GM04503 (cell line): ENCODE results near the gene ELANE.
"Not testable (repeated sequence)": the region's sequence is repeated elsewhere in the genome, so short reads cannot be mapped to it uniquely, and the experiment has no call there.

Source experiments
- DNase-seq: peaks from one replicate; pipeline ENCODE4 v3.0.0-alpha.2; 2012; ENCODE audit warnings: low read depth

ELANE gene

DNA sequence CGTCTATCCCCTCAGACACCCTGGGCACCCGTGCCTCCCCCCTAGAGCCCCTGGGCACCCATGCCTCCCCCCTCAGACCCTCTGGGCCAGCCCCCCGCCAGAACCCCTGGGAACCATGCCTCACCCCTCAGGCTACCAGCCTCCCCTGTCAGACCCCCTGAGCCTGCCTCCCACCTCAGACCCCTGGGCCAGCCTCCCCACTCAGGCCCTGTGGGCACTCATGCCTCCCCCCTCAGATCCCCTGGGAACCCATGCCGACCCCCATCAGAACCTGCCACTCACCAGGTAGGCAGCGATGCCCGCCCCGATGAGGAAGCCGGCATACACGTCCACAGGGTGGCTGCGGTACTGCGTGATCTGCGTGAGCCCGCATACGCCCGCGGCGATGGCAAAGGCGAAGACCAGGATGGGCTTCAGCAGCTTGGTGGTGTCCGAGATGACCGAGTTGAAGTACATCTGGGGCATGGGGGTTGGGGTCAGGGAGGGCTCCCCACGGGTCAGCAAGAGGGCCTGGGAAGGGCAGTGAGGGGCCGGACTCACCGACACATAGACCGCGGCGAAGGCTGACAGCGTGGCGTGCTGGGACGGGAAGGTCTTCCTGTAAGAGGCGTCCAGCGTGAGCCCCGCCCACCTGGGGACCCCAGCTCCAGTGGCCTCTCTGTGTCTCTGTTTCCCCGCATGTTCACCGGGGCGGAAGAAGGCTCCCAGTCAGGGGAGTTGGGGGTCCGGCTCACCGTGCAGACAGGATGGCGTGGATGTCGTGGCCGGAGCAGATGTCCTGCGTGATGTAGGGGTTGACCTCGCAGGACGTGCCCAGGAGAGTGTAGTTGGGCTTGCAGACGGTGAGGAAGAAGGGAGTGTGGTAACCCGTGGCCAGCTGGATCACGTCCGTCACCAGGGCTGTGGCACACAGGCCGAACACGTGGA, 37.7 kb upstream of the ELANE start:
- DNase-seq, result no peak

DNA sequence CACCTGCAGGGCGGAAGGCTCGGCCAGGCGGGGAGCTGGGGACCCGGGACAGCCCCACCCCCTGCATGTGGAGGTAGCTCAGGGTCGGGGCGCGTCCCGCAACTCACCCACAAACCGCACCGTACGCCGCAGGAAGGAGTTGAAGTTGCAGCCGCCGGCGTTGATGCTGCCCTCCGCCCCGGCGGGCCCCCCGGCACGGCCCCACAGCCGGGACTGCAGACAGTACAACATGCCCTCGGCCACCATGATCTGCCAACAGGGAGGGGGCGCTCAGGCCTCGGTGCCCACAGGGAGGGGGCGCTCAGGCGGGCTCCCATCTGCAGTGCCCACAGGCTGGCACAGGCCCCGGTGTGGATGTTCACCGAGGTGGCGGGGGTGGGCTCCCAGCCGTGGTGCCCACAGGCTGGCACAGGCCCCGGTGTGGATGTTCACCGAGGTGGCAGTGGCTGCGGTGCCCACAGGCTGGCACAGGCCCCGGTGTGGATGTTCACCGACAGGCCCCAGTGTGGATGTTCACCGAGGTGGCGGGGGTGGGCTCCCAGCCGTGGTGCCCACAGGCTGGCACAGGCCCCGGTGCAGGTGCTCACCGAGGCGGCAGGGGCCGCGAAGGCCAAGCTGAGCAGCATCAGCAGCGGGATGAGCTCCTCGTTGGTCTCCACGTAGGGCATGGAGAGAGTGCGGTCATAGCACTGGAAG, 36.9 kb upstream of the ELANE start:
- no peak for DNase-seq

DNA sequence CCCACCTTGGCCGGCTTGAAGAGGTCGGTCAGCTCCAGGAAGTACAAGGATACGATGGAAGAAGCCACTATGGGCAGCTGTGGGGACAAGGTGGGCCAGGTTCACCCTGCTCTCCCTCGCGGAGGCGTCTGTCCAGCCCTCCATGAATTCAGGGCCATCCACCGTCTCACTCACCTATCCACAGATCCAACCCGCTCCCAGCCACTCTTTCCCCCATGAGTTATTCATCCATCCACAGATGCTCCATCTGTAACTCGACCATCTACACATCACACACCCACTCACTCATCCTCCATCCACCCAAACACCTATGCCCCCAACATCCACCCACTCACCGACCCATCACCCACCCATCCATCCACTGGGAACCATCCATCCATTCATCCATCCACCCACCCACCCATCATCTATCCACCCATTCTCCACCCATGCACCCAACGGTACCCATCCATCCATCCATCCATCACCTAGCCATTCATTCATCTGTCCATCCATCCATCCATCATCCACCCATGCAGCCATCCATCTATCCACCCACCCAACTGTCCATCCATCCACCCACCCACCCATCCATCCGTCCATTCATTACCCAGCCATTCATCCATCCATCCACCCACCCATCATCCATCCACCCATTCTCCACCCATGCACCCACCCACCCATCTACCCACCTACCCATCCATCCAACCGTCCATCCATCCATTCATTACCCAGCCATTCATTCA, 36.2 kb upstream of the ELANE start:
- DNase-seq, result no peak

DNA sequence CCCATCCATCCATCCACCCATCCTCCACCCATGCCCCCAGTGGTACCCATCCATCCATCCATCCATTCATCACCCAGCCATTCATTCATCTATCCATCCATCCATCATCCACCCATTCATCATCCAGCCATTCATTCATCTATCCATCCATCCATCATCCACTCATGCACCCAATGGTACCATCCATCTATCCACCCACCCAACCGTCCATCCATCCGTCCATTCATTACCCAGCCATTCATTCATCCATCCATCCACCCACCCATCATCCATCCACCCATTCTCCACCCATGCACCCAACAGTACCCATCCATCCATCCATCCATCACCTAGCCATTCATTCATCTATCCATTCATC, 35.6 kb upstream of the ELANE start:
- DNase-seq, result no peak

DNA sequence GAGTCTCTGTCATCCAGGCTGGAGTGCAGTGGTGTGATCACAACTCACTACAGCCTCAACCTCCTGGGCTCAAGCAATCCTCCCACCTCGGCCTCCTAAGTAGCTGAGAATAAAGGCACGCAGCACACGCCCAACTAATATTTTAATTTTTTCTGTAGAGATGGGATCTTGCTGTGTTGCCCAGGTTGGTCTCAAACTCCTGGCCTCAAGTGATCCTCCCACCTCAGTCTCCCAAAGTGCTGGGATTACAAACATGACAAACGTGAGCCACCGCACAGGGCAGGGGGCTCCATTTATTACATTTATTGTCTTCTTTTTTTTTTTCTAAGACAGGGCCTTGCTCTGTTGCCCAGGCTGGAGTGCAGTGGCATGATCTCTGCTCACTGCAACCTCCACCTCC, 31.9 kb upstream of the ELANE start:
- DNase-seq, result not testable (repeated sequence)

DNA sequence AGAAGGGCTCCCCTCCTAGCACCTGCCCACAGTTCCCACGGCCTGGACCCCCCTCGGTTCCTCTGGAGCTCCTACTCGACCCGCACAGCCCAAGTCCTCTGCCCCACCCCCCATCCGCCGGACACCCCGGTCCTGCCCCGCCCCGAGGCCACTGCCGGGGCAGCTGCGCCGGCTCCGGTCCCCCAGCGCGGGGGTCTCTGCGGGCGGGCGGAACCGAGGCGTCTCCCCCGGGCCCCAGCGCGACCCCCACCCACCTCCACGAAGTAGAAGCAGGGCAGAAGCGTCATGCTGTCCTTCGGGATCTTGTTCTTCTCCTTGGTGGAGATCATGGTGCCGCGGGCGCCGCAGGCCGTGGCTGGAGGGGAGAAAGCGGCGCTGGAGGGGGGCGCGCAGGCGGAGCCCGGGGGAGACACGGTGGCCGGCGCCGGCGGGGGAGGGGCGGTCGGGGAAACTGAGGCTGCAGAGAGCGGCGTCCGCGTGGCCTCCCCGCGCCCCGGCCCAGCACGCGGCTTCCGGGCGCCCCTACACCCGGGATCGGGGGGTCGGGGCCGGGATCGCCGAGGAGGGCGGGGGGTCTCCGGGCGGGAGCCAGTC, 30.8 kb upstream of the ELANE start:
- no peak for DNase-seq

DNA sequence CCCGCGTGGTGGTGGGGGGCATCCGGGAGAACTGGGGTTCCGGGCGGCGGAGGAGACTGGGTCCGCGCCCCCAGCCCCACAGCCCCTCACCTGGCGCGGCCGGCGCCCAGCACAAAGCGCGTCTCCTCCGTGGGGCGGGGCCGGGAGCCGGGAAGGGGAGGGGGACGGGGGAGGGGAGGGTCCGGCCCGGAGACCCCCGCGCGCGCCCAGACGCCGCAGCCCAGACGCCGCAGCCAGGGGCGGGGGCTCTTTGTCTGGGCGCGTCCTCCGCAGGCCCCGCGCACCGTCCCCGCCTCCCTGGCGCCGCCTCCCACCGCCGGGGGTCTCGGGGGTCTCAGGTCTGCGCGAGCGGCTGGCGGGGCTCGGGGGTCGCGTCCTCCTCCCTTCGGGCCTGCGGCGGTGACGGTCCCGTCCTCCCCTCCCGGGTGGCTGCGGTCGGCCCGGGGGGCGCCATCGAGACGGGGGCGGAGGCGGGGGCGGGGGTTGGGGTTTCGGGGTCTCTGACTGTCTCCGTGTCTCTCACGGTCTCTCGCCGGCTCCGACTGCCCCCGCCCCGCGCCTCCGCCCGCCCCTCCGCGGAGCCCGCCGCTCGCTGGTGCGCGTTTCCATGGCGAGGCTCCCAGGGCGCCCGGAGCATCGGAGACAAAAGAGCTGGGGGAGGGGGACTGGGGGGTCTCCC, 30.1 kb upstream of the ELANE start, which contains the start of gene PLPPR3:
Gene PLPPR3, minus strand, starts transcription at position 131 of the 679 bp plus-strand sequence. CDS start 396 bp downstream, outside the sequence.
- no peak for DNase-seq

DNA sequence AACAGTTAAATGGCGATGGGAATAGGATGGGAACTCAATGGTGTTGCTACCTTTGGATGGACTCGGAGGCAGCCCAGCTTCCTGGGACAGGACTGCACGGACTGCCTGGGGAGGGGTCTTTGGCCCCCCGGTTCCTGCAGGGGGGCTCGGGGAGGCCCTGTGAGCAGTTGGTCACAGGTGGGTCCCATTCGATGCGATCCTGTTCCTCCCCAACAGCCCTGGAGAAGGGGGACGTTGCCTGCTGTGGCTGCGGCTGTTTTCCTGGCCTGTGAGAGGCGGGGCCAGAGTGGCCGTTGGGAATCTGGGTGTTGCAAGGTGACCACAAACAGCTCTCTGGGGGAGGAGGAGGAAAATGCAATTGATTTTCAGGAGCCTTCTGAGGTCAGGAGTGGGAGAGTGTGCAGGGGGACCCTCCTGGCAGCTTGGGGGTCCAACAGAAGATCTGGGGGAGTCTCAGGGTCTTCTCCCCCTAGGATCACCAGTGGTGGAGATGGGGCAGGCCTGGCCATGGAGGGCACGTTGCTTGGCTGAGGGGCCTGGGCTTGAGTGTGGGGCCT, 28.5 kb upstream of the ELANE start:
- DNase-seq, result no peak

DNA sequence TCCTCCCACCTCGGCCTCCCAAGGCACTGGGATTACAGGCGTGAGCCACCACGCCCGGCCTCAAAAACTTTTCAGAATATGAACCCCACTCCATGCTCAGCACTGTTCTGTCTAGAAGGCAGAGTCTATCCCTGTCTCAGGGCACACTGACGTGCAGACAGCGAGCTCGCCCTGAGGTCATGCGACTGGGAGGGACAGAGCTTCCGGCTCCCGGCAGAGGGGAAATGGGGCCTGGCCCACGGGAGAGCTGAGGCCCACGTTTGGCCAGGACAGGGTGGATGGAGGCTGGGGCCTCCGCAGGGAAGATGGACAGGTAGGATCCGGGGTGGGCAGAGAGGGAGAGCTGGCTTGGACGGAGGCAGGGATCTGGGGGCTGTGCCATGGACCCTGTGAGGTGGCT, 27.2 kb upstream of the ELANE start:
- no peak for DNase-seq

DNA sequence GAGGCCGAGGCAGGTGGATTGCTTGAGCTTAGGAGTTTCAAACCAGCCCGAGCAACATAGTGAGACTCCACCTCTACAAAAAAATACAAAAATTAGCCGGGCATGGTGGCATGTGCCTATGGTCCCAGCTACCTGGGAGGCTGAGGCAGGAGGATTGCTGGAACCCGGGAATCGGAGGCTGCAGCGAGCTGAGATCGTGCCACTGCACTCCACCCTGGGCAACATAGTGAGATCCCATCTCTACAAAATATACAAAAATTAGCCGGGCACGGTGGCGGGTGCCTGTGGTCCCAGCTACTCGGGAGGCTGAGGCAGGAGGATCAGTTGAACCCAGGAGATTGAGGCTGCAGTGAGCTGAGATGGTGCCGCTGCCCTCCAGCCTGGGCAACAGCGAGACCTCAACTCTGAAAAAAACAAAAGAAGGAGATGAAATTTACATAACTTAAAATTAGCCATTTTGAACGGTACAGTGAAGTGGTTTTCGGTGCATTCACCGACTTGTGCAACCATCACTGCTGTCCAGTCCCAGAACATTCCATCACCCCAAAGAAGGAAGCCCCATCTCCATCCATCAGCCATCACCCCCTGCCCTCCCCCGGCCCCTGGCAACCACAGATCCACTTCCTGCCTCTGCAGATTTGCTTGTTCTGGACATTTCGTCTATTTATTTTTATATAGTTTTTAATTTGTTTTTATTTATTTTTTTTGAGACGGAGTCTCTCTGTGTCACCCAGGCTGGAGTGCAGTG, 26.0 kb upstream of the ELANE start:
- no peak for DNase-seq

DNA sequence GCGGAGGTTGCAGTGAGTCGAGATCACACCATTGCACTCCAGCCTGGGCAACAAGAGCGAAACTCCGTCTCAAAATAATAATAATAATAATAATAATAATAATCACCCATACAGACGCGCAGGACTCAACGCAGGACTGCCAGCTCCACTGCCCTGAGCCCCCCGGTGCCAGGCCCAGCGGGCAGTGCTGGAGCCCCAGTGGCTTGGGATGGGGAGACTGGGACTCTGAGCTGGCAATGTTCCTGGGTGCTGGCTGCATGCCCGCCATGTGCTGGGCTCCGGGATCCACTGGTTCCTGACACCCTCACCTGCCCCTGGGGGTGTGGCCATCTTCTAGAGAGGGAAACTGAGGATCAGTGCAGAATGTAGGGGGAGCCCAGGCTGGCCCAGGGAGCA, 24.8 kb upstream of the ELANE start:
- no peak for DNase-seq

DNA sequence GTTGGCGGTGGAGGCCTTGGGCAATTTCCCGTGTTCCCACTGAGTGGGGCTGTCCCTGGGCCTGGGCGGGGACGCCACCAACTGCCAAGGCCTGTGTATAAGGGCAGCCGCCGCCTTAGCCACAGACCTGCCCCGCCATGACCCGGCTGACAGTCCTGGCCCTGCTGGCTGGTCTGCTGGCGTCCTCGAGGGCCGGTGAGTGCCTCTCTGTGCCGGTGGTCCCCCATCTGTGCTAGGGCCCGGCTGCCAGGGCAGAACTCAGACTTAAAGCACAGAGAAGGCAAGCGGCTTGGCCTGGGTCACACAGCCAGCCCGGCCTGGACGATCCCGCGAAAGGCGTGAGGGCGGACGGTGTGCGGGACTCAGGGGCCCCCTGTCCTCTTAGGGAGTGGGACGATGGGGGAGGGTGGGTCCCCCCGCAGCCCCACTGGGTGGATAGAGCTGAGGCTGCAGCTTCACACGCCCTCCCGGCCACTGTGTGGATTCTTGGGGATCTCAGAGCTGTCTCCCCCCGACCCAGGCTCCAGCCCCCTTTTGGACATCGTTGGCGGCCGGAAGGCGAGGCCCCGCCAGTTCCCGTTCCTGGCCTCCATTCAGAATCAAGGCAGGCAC, 24.3 kb upstream of the ELANE start, which contains the start of gene AZU1:
Gene AZU1, plus strand, starts transcription at position 128 of the 612 bp plus-strand sequence. Its CDS starts 10 bp downstream, at position 138.
- no peak for DNase-seq

DNA sequence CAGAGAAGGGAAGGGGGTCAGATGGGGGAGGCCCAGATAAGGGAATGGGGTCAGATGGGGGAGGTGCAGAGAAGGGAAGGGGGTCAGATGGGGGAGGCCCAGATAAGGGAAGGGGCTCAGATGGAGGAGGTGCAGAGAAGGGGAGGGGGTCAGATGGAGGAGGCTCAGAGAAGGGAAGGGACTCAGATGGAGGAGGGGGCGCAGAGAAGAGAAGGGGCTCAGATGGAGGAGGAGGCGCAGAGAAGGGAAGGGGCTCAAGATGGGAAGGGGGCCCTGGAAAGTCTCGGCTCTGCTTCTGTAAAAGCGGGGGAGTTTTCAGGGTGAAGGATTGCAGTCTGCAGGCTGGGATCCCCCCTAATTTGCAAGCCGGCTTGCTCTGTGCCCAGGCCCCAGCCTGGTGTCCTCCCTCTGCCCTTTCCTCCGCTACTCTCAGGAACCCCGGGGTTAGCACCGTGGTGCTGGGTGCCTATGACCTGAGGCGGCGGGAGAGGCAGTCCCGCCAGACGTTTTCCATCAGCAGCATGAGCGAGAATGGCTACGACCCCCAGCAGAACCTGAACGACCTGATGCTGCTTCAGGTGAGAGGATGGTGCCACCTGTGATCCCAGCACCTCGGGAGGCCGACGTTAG, 22.9 kb upstream of the ELANE start:
- DNase-seq, result no peak

DNA sequence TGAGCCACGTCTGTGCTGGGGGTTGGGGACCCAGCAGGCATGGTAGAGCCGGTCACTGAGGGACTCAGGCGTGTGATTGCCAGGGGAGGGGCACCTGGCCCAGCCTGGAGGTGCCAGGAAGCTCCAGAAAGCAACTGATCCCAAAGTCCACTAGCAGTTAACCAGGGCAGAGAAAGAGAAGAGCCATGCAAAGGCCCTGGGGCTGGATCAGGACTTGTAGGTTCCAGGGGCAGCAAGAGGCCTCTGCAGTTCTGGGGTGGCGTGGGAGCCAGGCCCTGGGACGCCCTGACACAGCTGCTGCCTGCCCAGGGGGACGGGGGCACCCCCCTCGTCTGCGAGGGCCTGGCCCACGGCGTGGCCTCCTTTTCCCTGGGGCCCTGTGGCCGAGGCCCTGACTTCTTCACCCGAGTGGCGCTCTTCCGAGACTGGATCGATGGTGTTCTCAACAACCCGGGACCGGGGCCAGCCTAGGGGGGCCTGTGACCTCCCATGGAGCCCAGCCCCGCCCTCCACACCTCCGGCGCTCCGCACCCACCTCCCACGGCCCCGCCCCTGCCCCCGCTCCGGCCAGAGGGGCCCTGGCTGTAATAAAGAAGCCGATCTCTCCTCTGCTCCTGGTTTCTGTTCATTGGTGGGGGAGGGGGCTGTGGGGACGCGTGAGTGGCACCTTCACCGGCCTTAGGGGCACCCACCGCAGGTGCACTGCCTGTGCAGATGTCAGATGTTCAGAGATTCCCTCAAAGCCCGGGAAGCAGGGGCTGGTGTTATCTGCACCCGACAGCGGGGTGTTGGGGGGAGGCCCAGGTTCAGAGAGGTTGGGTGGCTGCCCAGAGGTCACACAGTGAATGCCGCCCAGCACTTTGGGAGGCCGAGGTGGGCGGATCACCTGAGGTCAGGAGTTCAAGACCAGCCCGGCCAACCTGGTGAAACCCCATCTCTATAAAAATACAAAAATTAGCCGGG, 20.4 kb upstream of the ELANE start:
- DNase-seq, result no peak

DNA sequence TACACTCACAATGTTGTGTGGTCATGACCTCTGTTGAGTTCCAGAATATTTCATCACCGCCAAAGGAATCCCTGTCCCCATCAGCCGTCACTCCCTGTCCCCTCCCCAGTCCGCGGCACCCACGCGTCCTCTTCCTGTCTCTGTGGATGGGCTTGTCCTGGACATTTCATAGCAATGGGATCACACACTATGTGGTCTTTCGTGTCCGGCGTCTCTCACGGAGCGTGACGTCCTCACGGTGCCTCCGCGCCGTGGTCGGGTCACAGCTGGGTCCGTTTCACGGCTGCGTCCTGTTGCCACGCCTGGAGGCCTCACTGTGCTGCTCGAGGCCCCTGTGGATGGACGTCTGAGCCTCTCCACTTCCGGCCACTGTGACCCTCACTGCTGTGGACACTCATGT, 17.9 kb upstream of the ELANE start:
- no peak for DNase-seq

DNA sequence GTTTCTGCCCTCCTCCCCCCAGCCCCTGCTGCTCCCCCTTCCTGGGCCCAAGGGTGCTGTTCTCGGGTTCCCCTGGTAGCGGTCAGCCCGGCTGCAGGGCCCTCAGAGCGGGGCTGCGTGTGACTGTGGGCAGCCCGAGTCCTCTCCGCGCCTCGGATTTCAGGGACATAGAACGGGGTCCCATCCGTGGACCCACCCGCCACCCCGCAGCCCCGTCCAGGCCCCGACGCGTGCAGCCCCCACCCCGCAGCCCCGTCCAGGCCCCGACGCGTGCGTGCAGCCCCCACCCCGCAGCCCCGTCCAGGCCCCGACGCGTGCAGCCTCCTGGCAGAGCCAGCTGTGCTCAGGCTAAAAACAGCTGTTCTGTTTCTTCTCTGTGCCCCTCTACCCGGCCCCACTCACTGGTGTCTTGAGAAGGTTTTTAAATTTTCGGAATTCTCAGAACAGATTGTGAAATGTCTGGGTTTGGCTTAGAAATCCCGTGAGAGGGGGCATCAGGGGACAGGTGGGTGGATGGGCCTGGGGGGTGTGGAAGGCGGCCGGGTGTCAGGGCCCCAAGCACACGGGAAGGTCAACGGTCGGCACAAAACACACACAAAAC, 16.8 kb upstream of the ELANE start:
- no peak for DNase-seq

DNA sequence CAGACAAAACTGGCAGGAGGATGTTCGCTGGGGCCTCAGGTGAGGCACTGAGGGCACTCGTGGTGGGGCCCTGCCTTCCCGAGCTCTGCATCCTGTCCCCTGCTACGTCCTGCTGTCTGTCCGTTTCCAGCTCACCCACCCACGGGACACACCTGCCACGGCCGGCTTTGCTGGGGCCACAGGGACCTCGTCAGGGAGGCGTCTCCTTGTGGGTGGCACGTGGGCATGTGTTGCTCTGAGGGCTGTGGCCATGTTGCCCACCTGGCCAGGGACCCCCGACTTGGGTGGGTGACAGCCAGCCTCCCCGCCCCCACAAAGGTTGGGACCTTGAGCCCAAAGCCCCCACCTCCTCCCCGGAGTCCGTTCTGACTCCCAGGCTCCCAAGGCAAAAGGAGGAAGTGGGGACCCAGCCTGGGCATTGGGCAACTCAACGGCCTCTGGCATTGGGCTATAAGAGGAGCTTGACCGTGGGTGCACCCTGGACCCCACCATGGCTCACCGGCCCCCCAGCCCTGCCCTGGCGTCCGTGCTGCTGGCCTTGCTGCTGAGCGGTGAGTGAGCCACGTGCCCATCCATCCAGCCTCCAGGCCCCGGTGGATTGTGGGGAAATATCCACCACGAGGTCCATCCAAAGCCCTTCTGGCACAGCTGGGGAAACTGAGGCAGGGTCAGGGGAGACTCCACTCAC, 11.4 kb upstream of the ELANE start, which contains the start of gene PRTN3:
Gene PRTN3, plus strand, starts transcription at position 481 of the 688 bp plus-strand sequence. Its CDS starts 10 bp downstream, at position 491.
- DNase-seq, result no peak
